ENCODE data around the gene NLGN2. TPM values are rescaled to one million over a fixed set of nuclear protein-coding genes. Genes with fewer than 3 reads are reported as not detected.

NLGN2 gene
- total RNA-seq, 1 experiment from 2014 or later, result 70.2 TPM

DNA sequence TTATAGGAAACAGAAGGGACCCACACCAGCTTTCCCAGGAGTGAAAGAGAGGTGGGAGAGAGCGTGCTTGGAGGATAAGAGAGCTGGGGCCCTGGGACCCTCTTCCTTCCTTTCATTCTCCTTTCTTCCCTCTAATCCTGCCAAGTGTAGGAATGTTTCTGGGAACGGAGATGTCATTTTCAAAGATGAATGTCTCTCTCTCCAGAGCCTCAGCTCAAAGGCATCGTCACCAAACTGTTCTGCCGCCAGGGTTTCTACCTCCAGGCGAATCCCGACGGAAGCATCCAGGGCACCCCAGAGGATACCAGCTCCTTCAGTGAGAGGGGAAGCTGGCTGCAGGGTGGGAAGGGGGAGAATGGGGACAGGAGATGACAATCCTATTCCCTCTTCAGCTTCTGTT lies 33.6 kb downstream of the NLGN2 start:
- no peak overlapping the region for H3K18ac ChIP-seq (ENCODE audit: insufficient read length, low read depth, low read length)
- no peaks in the 10 kb centered on the region for H3K9me3 ChIP-seq (ENCODE audit: control insufficient read depth, low read depth, low read length)
- H3K23ac ChIP-seq (ENCODE audit: insufficient read length, low read depth, low read length), result no peak overlapping the region
- peaks cover 7% of the 10 kb centered on the region for H3K27me3 ChIP-seq (ENCODE audit: insufficient read depth, low read length)
- Mint-ChIP-seq H3K27ac (peak overlapping the region in 1 of 3 experiments; percentile 67; a peak in 2 of 7 replicates), H3K4me1 (peaks cover 41 to 51% of the 10 kb centered on the region in 2 experiments), H3K4me3 (peak overlapping the region; percentile 93 to 98), H3K27me3 (ENCODE audit: low read depth) (peaks cover 32% of the 10 kb centered on the region), H3K9me3 (no peaks in the 10 kb centered on the region; a peak in 1 of 5 replicates), H3K36me3 (ENCODE audit: insufficient read depth in 1 of 3, low read depth in 3 of 3) (peaks cover 0 to 13% (median 2%) of the 10 kb centered on the region in 3 experiments; a peak in 3 of 7 replicates)
- no peak overlapping the region for H4K8ac ChIP-seq (replicated peaks; ENCODE audit: insufficient read length, low read depth, low read length)
- H3K27ac ChIP-seq (ENCODE audit: insufficient read length, low read depth, low read length), result no peak overlapping the region
- no peaks in the 10 kb centered on the region; the same call in 1 of the 2 replicates for H3K4me1 ChIP-seq (ENCODE audit: insufficient read depth, low read length)
- no peak overlapping the region for H2BK5ac ChIP-seq (ENCODE audit: insufficient read length, low read length)
- no peak overlapping the region for H3K4ac ChIP-seq (ENCODE audit: low read depth, low read length)
- H2BK120ac ChIP-seq (ENCODE audit: low read depth, low read length, poor library complexity, severe bottlenecking), result no peak overlapping the region
- H3K14ac ChIP-seq (ENCODE audit: insufficient read depth, low read length), result no peak overlapping the region
- no peak overlapping the region for H2BK15ac ChIP-seq (ENCODE audit: low read depth, low read length)
- TF ChIP-seq, protein P1, sequence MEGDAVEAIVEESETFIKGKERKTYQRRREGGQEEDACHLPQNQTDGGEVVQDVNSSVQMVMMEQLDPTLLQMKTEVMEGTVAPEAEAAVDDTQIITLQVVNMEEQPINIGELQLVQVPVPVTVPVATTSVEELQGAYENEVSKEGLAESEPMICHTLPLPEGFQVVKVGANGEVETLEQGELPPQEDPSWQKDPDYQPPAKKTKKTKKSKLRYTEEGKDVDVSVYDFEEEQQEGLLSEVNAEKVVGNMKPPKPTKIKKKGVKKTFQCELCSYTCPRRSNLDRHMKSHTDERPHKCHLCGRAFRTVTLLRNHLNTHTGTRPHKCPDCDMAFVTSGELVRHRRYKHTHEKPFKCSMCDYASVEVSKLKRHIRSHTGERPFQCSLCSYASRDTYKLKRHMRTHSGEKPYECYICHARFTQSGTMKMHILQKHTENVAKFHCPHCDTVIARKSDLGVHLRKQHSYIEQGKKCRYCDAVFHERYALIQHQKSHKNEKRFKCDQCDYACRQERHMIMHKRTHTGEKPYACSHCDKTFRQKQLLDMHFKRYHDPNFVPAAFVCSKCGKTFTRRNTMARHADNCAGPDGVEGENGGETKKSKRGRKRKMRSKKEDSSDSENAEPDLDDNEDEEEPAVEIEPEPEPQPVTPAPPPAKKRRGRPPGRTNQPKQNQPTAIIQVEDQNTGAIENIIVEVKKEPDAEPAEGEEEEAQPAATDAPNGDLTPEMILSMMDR (conservative IDR thresholded peaks at IDR 0.05), result no peak
- DNase-seq, result no peak
- no peak overlapping the region for H2AFZ ChIP-seq (ENCODE audit: low read length)
- H2BK12ac ChIP-seq (ENCODE audit: insufficient read length, low read depth, low read length), result no peak overlapping the region
- peaks cover 34% of the 10 kb centered on the region for H3K23me2 ChIP-seq (ENCODE audit: insufficient read length, low read depth, low read length, poor library complexity, severe bottlenecking)
- H3K56ac ChIP-seq (ENCODE audit: insufficient read length, low read depth, low read length), result no peak overlapping the region
- no CpG with 5 or more reads among the region's 7 CpGs for WGBS (ENCODE audit: extremely low coverage, insufficient read length, low lambda C conversion rate)
- H4K20me1 ChIP-seq (ENCODE audit: control insufficient read depth, insufficient read depth, insufficient read length), result no peaks in the 10 kb centered on the region
- no peak overlapping the region for H4K5ac ChIP-seq (ENCODE audit: insufficient read length, low read depth, low read length)
- no peak overlapping the region for H4K91ac ChIP-seq (ENCODE audit: insufficient read length, low read depth, low read length)
- no peaks in the 10 kb centered on the region for H3K79me2 ChIP-seq (ENCODE audit: insufficient read depth, low read length)
- H3K79me1 ChIP-seq (ENCODE audit: insufficient read depth, low read depth, low read length, poor library complexity, severe bottlenecking), result no peaks in the 10 kb centered on the region
- no peak overlapping the region for H3K9ac ChIP-seq (ENCODE audit: extremely low read depth, insufficient read length, low read length)
- H3K4me2 ChIP-seq (ENCODE audit: insufficient read depth, insufficient read length, low read length), result peak overlapping the region; percentile 60
- no peak overlapping the region for H2AK5ac ChIP-seq (ENCODE audit: insufficient read length, low read length)
- no peak overlapping the region for H3T11ph ChIP-seq (ENCODE audit: low read length)
- no peak overlapping the region for H2BK20ac ChIP-seq (ENCODE audit: low read depth, low read length, poor library complexity, severe bottlenecking)
